Mucosa of gallbladder (tissue), 1 donor: ENCODE data around the gene UNC5A. TPM values are rescaled to one million over a fixed set of nuclear protein-coding genes. Genes with fewer than 3 reads are reported as not detected.
A peak's percentile ranks its signal among the peaks of the same experiment; 100 is the strongest.

Experiments used
- DNase-seq: peaks from one replicate; pipeline ENCODE4 v3.0.0-alpha.2; 2020; ENCODE audit warnings: low spot score
- total RNA-seq: library from RNA; stranded (reverse); gene quantifications from one replicate; pipeline ENCODE4 v1.2.1, GENCODE V29; 2021
- donor health status: DM: no; HTN: no; CAD: no.

Gene UNC5A
- total RNA-seq, 1 donor from 2014 or later, result 0.14 TPM

GRCh38 chr5:176781638-176782570 is 28.5 kb upstream of the UNC5A start:
- no peak for DNase-seq

DNA sequence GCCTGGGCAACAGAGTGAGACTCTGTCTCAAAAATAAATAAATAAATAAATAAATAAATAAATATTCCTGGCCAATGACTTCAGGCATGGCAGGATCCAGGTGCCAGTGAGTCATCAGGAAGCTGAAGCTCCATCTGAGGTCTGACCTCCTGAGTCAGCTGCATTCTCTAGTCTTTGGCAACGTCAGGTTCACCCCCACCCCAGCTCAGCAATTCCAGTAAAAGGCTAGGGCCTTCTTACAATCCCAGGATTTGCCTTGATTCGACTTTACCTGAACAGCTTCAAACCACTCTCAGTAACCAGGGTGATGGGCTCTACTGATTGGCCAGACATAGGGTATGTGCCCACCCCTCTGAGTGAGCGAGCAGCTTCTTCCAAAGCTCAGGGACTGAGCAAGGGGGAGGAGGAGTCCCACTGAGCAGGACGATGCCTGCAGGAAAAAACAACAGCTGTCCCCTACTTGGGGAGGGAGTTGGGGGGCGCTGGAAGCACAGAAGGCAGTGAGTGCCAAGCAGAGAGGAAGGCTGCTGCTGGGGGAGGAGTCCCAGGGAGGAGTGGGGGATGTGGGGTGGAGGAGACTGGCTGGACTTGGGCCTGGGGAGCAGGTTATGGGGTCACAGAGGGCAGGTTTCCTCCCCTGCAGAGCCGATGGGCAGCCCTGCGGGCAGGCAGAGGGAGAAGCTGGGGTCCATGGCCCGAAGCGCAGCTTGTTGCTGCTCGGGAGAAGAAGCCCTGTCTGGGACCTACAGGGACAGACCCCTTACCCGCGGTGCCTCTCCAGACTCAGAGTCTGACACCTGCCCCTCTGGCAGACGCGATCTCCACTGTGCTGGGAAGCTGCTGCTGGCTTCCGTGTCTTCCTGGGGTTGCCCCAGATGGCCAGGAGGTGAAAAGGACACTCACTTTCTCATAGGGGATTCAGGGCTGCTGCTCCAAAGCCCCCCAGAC is 25.9 kb upstream of the UNC5A start:
- no peak for DNase-seq

DNA sequence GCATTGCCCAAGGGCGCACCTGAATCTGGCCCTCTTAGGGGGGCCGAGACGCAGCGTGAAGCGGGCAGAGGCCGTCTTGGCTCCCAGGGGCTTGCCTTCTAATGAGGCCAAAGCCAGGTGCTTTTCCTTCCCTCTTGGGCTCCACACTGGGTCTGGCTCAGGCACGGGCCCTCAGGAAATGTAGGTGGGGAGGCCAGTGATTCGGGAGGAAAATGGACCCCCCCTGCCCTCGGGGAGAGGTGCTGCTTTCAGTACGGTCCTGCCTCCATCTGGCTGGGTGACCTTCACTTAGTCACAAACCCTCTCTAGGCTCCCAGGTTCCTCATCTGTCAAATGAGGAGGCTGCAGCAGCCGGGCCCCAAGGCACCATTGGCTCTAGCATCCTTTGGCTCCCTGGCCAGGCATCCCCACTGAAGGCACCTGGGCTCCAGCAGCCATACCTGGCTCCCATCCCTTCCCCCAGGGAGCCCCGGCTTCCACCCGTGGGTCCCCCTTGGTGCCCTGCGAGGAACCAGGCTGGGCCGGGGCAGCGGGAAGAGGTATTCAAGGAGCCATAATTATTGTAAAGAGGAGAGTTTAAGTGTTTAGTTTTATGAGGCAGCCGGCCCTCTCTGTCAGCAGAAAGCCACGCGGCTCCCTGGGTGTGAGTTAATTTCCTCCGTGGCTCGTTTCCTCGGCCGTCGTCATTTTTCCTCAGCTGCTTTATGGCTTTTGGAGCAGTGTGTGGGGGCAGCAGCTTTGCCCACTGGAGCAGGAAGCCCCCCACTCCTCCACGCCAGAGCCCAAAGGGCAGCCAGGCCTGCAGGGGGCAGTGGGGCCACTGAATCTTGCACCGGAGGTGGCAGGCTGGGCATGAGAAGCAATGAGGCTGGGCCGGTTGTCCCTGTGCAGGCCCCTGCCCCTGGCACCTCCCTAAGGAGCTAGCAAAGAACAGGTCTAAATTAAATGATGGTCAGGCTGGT is 24.9 kb upstream of the UNC5A start:
- no peak for DNase-seq

DNA sequence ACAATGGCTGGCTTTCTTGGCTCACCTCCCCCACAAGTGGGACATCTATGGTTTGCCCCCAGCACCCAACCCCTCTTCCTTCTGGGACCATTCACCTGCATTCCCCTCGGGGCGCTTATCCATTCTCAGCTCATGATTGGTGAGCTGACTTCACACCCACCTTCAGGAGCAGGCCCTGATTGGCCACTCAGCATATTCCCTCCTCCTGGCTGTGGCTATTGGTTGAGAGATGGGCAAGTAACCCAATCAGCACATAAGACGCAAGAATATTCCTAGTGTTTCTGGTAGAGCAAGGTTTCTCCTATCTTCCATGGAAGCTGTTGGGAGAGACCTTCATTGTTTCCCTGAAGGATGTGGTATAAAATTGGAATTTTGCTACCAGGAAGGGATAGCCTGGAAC is 22.7 kb upstream of the UNC5A start:
- DNase-seq, result no peak

DNA sequence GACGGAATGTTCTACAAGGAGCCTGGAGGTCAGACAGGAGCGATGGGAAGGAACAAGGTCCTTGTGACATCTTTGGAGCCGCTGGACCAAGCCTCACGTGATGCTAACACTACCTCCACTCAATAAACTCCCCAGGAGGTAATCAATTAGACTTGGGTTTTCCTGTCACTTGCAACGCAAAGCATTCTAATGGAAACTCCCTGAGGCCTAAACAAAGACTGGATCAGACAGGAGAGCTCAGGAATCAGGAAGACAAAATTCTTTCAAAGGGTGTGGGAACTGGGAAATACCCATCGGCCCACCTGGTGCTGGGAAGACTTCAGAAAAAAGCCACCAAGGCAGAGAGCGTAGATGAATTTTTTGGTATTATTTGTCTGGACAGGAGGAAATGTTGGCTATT is 22.3 kb upstream of the UNC5A start:
- DNase-seq, result peak; percentile 22

GRCh38 chr5:176788941-176789872 is 21.2 kb upstream of the UNC5A start:
- no peak for DNase-seq

DNA sequence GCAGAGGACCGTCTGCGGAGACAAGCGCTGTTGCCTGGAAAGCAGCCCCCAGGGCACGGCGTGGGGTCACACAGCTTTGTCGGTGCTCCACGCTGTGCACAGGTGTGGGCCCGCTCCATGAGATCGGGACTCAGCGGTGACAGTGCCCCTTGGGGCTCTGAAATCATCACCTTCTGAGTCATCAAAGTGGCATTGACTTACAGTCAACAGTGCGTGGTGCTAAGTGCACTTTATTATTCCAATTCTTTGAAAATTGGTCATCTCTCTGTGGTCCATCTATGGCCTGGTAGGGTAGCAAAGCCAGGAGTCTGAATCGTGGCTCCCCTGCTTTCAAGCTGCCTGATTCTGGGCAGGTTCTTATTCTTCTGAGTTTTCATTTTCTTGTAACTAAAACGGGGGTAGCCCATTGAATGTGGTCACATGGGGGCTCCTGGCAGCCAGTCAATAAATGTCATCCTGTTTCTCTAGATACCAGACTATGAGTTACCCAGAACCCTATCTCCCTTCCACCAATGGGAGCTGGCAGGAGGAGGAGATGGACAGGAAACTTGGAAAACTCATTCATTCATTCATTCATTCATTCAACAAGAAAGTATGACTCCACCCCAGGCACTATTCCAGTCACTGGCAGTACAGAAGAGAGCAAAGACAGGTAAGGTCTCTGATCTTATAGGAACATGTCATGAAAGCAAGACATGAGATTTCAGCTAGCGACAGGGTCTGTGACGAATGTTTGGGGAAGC is 20.3 kb upstream of the UNC5A start:
- DNase-seq, result no peak

- no peak for DNase-seq
Measured at GRCh38 chr5:176790941-176791340, 19.4 kb upstream of the UNC5A start.

- no peak for DNase-seq
Measured at GRCh38 chr5:176792655-176793342, 17.6 kb upstream of the UNC5A start.

- no peak for DNase-seq
Measured at GRCh38 chr5:176793343-176793699, 17.0 kb upstream of the UNC5A start.

DNA sequence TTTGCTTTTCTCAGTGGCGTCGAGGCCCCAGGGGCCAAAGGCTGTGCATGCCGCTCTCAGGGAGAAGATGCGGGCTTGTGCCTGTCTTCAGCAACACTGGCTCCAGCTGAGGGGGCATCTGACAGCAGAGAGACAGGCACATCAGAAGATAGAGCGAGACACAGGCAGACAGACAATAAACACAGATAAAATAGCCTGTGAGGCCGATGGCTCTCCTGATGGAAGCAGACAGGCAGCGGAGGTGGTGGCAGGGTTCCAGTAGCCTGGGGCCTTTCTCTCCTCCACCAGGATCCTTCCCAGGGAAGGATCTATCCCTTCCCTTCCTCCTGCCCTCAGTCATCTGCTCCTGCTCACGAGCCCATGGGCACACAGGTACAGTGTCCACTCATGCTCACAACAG is 16.6 kb upstream of the UNC5A start:
- DNase-seq, result no peak

GRCh38 chr5:176794509-176794908 is 15.8 kb upstream of the UNC5A start:
- DNase-seq, result no peak

DNA sequence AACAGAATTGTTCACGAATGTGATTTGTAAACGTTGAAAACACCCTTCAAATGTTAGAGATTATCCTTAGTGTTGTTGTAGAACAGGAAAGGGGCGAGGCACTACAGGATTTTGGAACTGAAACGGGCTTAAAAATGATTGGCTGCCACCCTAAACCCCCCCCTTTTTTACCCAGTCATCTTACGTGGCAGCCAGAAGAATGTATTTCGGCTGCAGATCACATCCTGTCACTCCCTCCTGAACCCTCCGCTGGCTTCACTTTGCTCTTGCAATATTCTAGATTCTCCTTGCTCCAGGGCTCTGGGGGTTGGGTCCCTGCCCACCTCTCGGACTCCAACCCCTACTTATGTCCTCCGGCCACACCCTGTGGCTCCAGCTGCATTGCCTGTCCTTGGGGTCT is 13.9 kb upstream of the UNC5A start:
- no peak for DNase-seq

DNA sequence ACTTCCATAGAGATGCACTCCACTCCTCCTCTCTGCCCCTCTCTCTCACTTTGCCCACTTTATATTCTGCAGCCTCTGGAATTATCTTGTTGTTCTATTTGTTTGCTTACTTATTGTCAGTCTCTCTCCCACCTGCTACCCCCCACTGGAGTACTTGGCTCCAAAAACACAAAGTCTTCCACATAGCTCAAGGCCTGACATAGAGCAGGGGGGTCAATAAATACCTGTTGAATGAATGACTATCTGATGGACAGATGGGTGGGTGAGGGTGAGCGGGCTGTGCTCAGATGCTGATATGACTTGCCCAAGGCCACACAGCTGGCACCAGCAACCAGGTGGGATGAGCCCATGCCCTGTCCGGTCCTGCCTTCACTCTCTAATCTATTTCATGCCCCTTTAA is 13.4 kb upstream of the UNC5A start:
- DNase-seq, result no peak

DNA sequence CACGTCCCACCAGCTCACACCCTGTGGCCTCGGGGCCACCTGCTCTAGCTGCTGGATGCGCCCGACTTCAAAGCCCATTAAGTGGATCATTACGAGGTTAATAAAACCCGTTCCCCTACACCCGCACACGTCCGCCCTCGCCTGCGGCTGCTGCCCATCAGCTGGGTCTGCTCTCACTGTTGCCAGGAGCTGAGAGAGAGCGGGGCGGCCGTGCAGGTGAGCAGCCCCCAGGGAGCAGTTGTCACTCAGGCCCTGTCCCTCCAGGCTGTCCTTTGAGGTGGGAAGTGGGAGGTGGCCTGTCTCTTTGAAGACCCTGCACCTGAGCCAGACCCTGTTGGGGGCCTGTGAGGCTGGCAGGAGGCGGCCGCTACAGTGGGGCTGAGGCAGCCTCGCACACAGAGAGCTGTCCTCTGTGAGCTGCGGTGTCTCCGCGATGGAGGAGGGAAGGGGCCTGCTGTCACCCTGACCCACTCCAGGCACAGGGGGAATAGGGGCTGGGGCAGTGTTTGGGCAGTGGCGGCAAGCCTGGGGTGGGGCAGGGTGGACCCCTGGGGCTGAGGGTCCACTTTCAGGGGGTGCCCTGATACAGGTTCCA is 12.8 kb upstream of the UNC5A start:
- DNase-seq, result no peak

DNA sequence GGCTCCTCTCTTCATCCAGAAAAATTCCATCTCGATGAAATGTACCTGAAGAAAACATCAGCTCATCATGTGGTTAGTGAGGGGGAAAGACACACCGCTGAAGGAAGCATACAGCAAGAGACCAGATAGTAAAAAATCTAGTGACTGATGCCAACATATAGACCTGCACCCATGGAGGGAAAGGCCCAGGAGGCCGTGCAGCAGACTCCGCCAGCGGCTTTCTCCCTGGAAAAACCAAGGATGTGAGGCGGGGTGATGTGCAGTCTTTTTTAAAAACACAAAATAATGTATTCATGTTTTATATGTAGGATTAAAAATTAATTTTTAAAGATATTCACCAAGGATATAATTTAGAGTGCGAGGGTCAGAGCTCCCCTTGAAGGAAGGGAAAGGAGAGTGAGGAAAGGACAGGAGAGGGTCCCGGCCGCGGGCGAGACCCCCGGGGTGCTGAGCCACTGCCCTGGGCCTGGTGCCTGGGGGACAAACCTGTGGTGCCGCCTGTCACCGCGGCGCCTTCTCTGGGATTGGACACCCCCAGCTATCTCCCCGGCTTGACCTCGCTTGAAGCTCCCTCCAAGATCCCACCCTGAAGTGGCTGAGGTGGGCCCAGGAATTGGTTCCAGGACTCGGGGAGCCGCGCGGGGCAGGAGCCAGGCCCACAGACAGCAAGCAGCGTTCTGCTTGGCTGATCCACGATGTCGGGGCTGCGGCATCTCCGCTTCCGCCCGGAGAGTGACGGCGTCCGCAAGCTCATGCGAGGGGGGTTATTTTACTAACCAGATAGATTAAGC is 12.1 kb upstream of the UNC5A start:
- DNase-seq, result no peak

DNA sequence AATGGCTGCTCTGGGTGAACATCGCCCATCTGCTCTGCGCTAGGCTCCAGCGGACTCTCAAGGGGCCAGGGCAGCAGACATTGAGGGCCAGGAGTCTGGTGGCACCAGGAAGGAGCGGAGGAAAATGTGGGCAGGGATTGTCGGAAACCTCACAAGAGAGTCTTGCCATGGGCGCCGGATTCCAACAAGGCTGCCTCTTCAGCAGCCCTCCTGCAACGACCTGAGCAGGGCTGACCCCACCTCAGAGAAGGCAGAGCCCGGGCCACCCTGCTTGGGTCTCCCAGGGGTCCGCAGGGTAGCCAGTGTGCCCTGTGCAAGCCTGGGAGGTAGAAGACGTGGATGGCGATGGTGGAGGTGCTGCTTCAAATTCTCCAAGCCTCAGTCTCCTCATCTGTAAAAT is 11.4 kb upstream of the UNC5A start:
- no peak for DNase-seq

DNA sequence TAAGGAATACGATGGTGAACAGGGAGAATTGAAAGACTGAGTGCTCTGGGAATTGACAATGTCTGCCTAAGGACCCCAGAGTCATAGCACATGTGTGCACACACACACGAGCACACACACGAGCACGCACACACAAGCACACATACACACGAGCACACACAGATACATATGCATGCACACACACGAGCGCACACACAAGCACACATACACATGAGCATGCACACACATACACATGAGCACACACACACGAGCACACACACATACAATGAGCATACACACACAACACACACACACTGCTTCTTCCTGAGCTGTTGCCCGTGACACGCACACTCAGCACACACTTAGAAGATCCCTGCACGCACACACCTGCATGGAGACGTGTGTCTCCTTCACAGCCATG is 10.9 kb upstream of the UNC5A start:
- no peak for DNase-seq
